ENCODE measurements around the gene SIGLEC11.

SIGLEC11 gene

DNA sequence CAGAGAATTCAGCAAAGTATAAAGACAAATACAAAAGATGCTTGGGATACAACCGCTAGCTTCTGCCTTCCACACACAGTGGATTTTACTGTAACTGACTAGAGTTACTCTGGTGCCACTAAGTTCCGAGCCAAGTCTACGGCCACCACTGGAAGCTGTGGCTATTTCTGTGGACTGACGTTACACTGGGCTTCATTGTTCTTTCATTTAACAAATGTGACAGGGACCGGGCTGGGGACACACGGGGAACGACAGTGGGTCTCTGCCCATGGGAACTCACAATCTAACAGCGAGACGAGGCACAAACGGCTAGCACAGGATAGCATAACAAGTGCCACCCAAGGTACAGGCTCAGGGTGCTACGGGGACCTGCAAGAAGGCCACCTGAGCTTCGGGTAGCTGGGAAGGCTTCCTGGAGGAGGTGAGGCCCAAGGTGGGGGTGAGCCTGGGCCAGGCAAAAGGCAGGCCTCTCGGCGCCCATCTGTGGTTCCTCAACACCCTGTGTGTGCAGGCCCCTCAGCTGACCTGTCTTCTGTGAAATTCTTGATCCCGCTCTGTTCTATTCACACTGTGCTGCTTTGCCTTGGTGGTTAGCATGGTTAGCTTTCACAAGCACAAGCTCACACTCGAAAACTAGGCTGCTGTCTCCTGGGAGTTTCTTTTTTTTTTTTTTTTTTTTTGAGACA is 54.0 kb downstream of the SIGLEC11 start:
- TF ChIP-seq TCF4 (CRISPR knock-in tag; IDR thresholded peaks at IDR 0.05; ENCODE audit: borderline replicate concordance) (no peak), ZFP3 (CRISPR knock-in tag; IDR thresholded peaks at IDR 0.05) (no peak), GLIS3 (CRISPR knock-in tag; IDR thresholded peaks at IDR 0.05) (no peak), RARB (CRISPR knock-in tag; IDR thresholded peaks at IDR 0.05) (no peak), TOX (CRISPR knock-in tag; IDR thresholded peaks at IDR 0.05; ENCODE audit: borderline replicate concordance) (no peak), ZFP30 (CRISPR knock-in tag; IDR thresholded peaks at IDR 0.05) (no peak), BACH2 (CRISPR knock-in tag; IDR thresholded peaks at IDR 0.05; ENCODE audit: borderline replicate concordance) (no peak), ZNF70 (CRISPR knock-in tag; IDR thresholded peaks at IDR 0.05) (no peak), ZNF565 (CRISPR knock-in tag; conservative IDR thresholded peaks at IDR 0.05; ENCODE audit: low read depth) (no peak), ESRRG (CRISPR knock-in tag; IDR thresholded peaks at IDR 0.05) (no peak), ZNF8 (CRISPR knock-in tag; IDR thresholded peaks at IDR 0.05) (no peak)
- TF ChIP-seq, protein P1, sequence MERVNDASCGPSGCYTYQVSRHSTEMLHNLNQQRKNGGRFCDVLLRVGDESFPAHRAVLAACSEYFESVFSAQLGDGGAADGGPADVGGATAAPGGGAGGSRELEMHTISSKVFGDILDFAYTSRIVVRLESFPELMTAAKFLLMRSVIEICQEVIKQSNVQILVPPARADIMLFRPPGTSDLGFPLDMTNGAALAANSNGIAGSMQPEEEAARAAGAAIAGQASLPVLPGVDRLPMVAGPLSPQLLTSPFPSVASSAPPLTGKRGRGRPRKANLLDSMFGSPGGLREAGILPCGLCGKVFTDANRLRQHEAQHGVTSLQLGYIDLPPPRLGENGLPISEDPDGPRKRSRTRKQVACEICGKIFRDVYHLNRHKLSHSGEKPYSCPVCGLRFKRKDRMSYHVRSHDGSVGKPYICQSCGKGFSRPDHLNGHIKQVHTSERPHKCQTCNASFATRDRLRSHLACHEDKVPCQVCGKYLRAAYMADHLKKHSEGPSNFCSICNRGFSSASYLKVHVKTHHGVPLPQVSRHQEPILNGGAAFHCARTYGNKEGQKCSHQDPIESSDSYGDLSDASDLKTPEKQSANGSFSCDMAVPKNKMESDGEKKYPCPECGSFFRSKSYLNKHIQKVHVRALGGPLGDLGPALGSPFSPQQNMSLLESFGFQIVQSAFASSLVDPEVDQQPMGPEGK (CRISPR knock-in tag; IDR thresholded peaks at IDR 0.05; ENCODE audit: borderline replicate concordance), result no peak
- TF ChIP-seq, protein P2, sequence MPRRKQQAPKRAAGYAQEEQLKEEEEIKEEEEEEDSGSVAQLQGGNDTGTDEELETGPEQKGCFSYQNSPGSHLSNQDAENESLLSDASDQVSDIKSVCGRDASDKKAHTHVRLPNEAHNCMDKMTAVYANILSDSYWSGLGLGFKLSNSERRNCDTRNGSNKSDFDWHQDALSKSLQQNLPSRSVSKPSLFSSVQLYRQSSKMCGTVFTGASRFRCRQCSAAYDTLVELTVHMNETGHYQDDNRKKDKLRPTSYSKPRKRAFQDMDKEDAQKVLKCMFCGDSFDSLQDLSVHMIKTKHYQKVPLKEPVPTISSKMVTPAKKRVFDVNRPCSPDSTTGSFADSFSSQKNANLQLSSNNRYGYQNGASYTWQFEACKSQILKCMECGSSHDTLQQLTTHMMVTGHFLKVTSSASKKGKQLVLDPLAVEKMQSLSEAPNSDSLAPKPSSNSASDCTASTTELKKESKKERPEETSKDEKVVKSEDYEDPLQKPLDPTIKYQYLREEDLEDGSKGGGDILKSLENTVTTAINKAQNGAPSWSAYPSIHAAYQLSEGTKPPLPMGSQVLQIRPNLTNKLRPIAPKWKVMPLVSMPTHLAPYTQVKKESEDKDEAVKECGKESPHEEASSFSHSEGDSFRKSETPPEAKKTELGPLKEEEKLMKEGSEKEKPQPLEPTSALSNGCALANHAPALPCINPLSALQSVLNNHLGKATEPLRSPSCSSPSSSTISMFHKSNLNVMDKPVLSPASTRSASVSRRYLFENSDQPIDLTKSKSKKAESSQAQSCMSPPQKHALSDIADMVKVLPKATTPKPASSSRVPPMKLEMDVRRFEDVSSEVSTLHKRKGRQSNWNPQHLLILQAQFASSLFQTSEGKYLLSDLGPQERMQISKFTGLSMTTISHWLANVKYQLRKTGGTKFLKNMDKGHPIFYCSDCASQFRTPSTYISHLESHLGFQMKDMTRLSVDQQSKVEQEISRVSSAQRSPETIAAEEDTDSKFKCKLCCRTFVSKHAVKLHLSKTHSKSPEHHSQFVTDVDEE (CRISPR knock-in tag; IDR thresholded peaks at IDR 0.05), result no peak

DNA sequence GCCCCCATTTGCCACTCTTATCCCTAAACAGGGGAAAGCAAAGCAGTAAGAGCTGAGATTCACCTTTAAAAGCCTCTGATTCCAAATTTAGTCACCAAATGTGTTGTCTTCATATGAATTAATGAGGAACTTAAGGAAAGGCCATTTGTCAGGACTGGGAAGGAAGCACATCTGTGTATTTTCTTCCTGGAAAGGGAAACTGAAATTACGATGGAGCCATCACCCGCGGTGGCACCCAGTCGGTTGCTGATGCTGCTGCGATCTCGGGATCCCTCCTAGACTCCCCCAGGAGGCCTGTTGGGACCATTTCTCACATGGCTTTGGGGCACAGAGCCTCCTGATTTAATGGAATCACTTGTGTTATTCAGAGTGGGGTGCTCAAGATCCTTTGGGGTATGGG is 56.8 kb downstream of the SIGLEC11 start:
- ATAC-seq, result no peak
- TF ChIP-seq ESRRG (CRISPR knock-in tag; IDR thresholded peaks at IDR 0.05) (no peak), TCF4 (CRISPR knock-in tag; IDR thresholded peaks at IDR 0.05; ENCODE audit: borderline replicate concordance) (no peak), RARB (CRISPR knock-in tag; IDR thresholded peaks at IDR 0.05) (no peak), PPARA (CRISPR knock-in tag; IDR thresholded peaks at IDR 0.05; ENCODE audit: borderline replicate concordance) (no peak), GLIS3 (CRISPR knock-in tag; IDR thresholded peaks at IDR 0.05) (no peak), ZFP3 (CRISPR knock-in tag; IDR thresholded peaks at IDR 0.05) (no peak), SNAI2 (CRISPR knock-in tag; IDR thresholded peaks at IDR 0.05) (no peak)
- TF ChIP-seq, protein P2 (CRISPR knock-in tag; IDR thresholded peaks at IDR 0.05), result no peak
- TF ChIP-seq, protein P3, sequence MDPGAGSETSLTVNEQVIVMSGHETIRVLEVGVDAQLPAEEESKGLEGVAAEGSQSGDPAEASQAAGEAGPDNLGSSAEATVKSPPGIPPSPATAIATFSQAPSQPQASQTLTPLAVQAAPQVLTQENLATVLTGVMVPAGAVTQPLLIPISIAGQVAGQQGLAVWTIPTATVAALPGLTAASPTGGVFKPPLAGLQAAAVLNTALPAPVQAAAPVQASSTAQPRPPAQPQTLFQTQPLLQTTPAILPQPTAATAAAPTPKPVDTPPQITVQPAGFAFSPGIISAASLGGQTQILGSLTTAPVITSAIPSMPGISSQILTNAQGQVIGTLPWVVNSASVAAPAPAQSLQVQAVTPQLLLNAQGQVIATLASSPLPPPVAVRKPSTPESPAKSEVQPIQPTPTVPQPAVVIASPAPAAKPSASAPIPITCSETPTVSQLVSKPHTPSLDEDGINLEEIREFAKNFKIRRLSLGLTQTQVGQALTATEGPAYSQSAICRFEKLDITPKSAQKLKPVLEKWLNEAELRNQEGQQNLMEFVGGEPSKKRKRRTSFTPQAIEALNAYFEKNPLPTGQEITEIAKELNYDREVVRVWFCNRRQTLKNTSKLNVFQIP (CRISPR knock-in tag; IDR thresholded peaks at IDR 0.05; ENCODE audit: borderline replicate concordance, low read depth), result no peak

More for the DNA sequence above, 54.0 kb downstream of the SIGLEC11 start:
- no peak for ATAC-seq
